Neural cell (in vitro differentiated cells): ENCODE measurements around the gene DAPK2. TPM values are rescaled to one million over a fixed set of nuclear protein-coding genes. Genes with fewer than 3 reads are reported as not detected.

Experiments used
- H2AFZ ChIP-seq: fragments of 200-600, 300-800 bp; sonication (generic), shearing (Covaris generic); 2 replicates; pipeline ENCODE4 v1.6.0; 2014; ENCODE audit warnings: low read depth, mild to moderate bottlenecking, antibody characterized with exemption, low read length, moderate library complexity
- H3F3A ChIP-seq: fragments of 200-600 bp; shearing (Covaris generic); 2 replicates; pipeline ENCODE4 v1.6.1; 2016; ENCODE audit warnings: mild to moderate bottlenecking, moderate library complexity, mixed read lengths, antibody characterized with exemption, low read length; ENCODE audit not compliant: insufficient read depth, poor library complexity, severe bottlenecking
- H3K27ac ChIP-seq: fragments of 200-600, 300-800 bp; sonication (generic), shearing (Covaris generic); 2 replicates; pipeline ENCODE4 v1.5.1; 2014; ENCODE audit warnings: mild to moderate bottlenecking, low read length, moderate library complexity
- H3K27me3 ChIP-seq: fragments of 300-800, 200-600 bp; sonication (generic), shearing (Covaris generic); 2 replicates; pipeline ENCODE4 v1.6.0; 2014; ENCODE audit warnings: mild to moderate bottlenecking, low read depth, low read length, moderate library complexity; ENCODE audit not compliant: insufficient read depth
- H3K36me3 ChIP-seq: fragments of 300-800, 200-600 bp; sonication (generic), shearing (Covaris generic); 2 replicates; pipeline ENCODE4 v1.5.1; 2014; ENCODE audit warnings: mild to moderate bottlenecking, antibody characterized with exemption, low read length, moderate library complexity; ENCODE audit not compliant: insufficient read depth
- H3K4me2 ChIP-seq: fragments of 300-800, 200-600 bp; sonication (generic), shearing (Covaris generic); 2 replicates; pipeline ENCODE4 v1.6.0; 2014; ENCODE audit warnings: mild to moderate bottlenecking, low read length
- H3K4me3 ChIP-seq: fragments of 300-800, 200-600 bp; sonication (generic), shearing (Covaris generic); 2 replicates; pipeline ENCODE4 v1.5.1; 2014; ENCODE audit warnings: mild to moderate bottlenecking, low read length, moderate library complexity
- H3K79me2 ChIP-seq: fragments of 200-600 bp; shearing (Covaris generic); replicated peaks from 2 replicates; pipeline ENCODE4 v1.6.0; 2014; ENCODE audit warnings: mild to moderate bottlenecking, low read length, moderate library complexity; ENCODE audit not compliant: insufficient read depth
- H3K9ac ChIP-seq: fragments of 300-800, 200-600 bp; sonication (generic), shearing (Covaris generic); 2 replicates; pipeline ENCODE4 v1.6.1; 2016; ENCODE audit warnings: mild to moderate bottlenecking, low read length, mixed read lengths
- H3K9me2 ChIP-seq: fragments of 200-600 bp; shearing (Covaris generic); 2 replicates; pipeline ENCODE4 v1.6.1; 2016; ENCODE audit warnings: mild to moderate bottlenecking, low read length, mixed read lengths; ENCODE audit not compliant: insufficient read depth
- H3K9me3 ChIP-seq: fragments of 200-600, 300-800 bp; sonication (generic), shearing (Covaris generic); 2 replicates; pipeline ENCODE4 v1.6.1; 2016; ENCODE audit warnings: mild to moderate bottlenecking, mixed run types, low read length, moderate library complexity, mixed read lengths
- H4K20me1 ChIP-seq: fragments of 200-600 bp; shearing (Covaris generic); 2 replicates; pipeline ENCODE4 v1.6.1; 2016; ENCODE audit warnings: mild to moderate bottlenecking, mixed run types; ENCODE audit not compliant: insufficient read depth
- CTCF ChIP-seq: fragments of 450-650 bp; IDR thresholded peaks from 2 replicates; pipeline ENCODE4 v1.5.1; 2014; ENCODE audit warnings: antibody characterized with exemption, mild to moderate bottlenecking, moderate library complexity; ENCODE audit not compliant: poor library complexity, severe bottlenecking
- EP300 ChIP-seq: fragments of 450-650 bp; conservative IDR thresholded peaks from 2 replicates; pipeline ENCODE4 v1.6.1; 2014; ENCODE audit warnings: antibody characterized with exemption, mild to moderate bottlenecking, moderate library complexity; ENCODE audit not compliant: poor library complexity, severe bottlenecking
- MXI1 ChIP-seq: fragments of 450-650 bp; conservative IDR thresholded peaks from 2 replicates; pipeline ENCODE4 v1.6.1; 2014; ENCODE audit warnings: antibody characterized with exemption, mild to moderate bottlenecking; ENCODE audit not compliant: poor library complexity, severe bottlenecking
- RAD21 ChIP-seq: fragments of 450-650 bp; conservative IDR thresholded peaks from 2 replicates; pipeline ENCODE4 v1.6.1; 2014; ENCODE audit warnings: antibody characterized with exemption, mild to moderate bottlenecking, moderate library complexity
- SMC3 ChIP-seq: fragments of 450-650 bp; conservative IDR thresholded peaks from 2 replicates; pipeline ENCODE4 v1.6.1; 2014; ENCODE audit warnings: antibody characterized with exemption, mild to moderate bottlenecking, moderate library complexity; ENCODE audit not compliant: poor library complexity
- TAF1 ChIP-seq: IDR thresholded peaks from 2 replicates; pipeline ENCODE4 v1.6.1; 2012; ENCODE audit warnings: low read depth
- polyA plus RNA-seq: library from polyadenylated mRNA; depleted of rRNA; stranded (reverse); fragments of >200 nt; gene quantifications from 2 replicates; pipeline ENCODE4 v1.2.3, GENCODE V29; 2014
- small RNA-seq, 3 experiments: library from RNA; depleted of rRNA; stranded (forward); fragments of <200 nt; gene quantifications; one replicate each; pipeline ENCODE3, GENCODE V24; 2012

Gene DAPK2
- polyA plus RNA-seq, 1 donor from 2014 or later: 0.78 TPM

GRCh38 chr15:63857461-63857856, 188.8 kb downstream of the DAPK2 start:
- no peak overlapping the region for H3K27ac ChIP-seq
- no peak overlapping the region for H3K4me2 ChIP-seq
- no peaks in the 10 kb centered on the region for H3K9me3 ChIP-seq

More at GRCh38 chr15:63857461-63857856, 188.8 kb downstream of the DAPK2 start:
- H4K20me1 ChIP-seq: no peaks in the 10 kb centered on the region
- TF ChIP-seq RAD21: no peak
- no peak for TF ChIP-seq MXI1
- no peak for TF ChIP-seq SMC3
- no peak for TF ChIP-seq EP300
- TF ChIP-seq CTCF: no peak
- no peak for TF ChIP-seq TAF1
- H3K36me3 ChIP-seq: no peaks in the 10 kb centered on the region
- H3F3A ChIP-seq: no peaks in the 10 kb centered on the region
- H3K27me3 ChIP-seq: no peaks in the 10 kb centered on the region
- H3K79me2 ChIP-seq: no peaks in the 10 kb centered on the region
- H3K4me3 ChIP-seq: no peak overlapping the region
- H3K9ac ChIP-seq: no peak overlapping the region
- H3K9me2 ChIP-seq: no peaks in the 10 kb centered on the region
- H2AFZ ChIP-seq: no peak overlapping the region

Small RNA genes lying within 50 kb of the gene (small RNA-seq; reads per million reads assigned to genes)
- 0 reads per million in 3 experiments for gene AC015914.2
- gene MIR422A: 0 reads per million in 3 experiments

Other genes with a start within 250 kb of the DAPK2 start
- 148 and 225 TPM in 2 replicates for gene HERC1, start 212.5 kb downstream of the DAPK2 start, polyA plus RNA-seq
- 125 and 156 TPM in 2 replicates for gene CIAO2A, start 47.4 kb upstream of the DAPK2 start, polyA plus RNA-seq
- gene SNX1, start 49.5 kb upstream of the DAPK2 start, polyA plus RNA-seq: 35.7 and 44.7 TPM in 2 replicates
- gene SNX22, start 105.2 kb upstream of the DAPK2 start, polyA plus RNA-seq: 0.38 and 0.73 TPM in 2 replicates
- 202 and 206 TPM in 2 replicates for gene PPIB, start 116.5 kb upstream of the DAPK2 start, polyA plus RNA-seq